Left lung (tissue), 10 donors: ENCODE results near the gene CALML6. TPM values are rescaled to one million over a fixed set of nuclear protein-coding genes. Genes with fewer than 3 reads are reported as not detected.

Experiments
- ATAC-seq: fragments of 200-7000 bp; cut with Tn5 transposase; one replicate; pipeline ENCODE4 v1.9.1; 2020; ENCODE audit warnings: moderate library complexity
- DNase-seq, 4 donors: peaks; one replicate each; pipeline ENCODE4 v3.0.0-alpha.2; 2013 to 2020
- H3K27ac ChIP-seq, 2 donors: fragments of 200-600 bp; sonication (generic) in 1 of 2; one replicate each; pipeline versions ENCODE4 v1.5.0 to v1.8.0; 2020 to 2021
- H3K27me3 ChIP-seq, 2 donors: fragments of 200-600 bp; sonication (generic) in 1 of 2; one replicate each; pipeline versions ENCODE4 v1.5.0 to v1.8.0; 2020 to 2021
- H3K36me3 ChIP-seq, 2 donors: fragments of 200-600 bp; sonication (generic) in 1 of 2; one replicate each; pipeline versions ENCODE4 v1.5.0 to v1.8.0; 2020 to 2021
- H3K4me1 ChIP-seq, 2 donors: fragments of 200-600 bp; one replicate each; pipeline ENCODE4 v1.8.0; 2021
- H3K4me3 ChIP-seq, 2 donors: fragments of 200-600 bp; sonication (generic) in 1 of 2; one replicate each; pipeline versions ENCODE4 v1.5.0 to v1.8.0; 2020 to 2021; ENCODE audit warnings: mild to moderate bottlenecking in 1 of 2
- H3K9me3 ChIP-seq, 2 donors: fragments of 200-600 bp; sonication (generic) in 1 of 2; one replicate each; pipeline versions ENCODE4 v1.5.0 to v1.8.0; 2020 to 2021
- intact Hi-C, 2 donors: fragments of 100-400 bp; cut with DNase I; formaldehyde crosslinking; loops; one replicate each; pipeline versions ENCODE4 v1.11.2 to v1.14.2; 2022
- polyA plus RNA-seq, 6 donors: library from polyadenylated mRNA; unstranded; fragments of 120-200 nt; gene quantifications; one replicate each; pipeline ENCODE4 v1.2.1, GENCODE V29; 2013; ENCODE audit not compliant: insufficient read length in 6 of 6
- total RNA-seq, 2 donors: library from RNA; stranded (reverse); fragmentation: NEBNext Ultra II Directional; extraction: Animal tissue kit (Norgen Biotek cat#: 25700); gene quantifications; one replicate each; pipeline ENCODE4 v1.2.1, GENCODE V29; 2021
- TF ChIP-seq, protein P1 (sequence below), 2 donors: fragments of 200-600 bp; sonication (generic) in 1 of 2; IDR thresholded peaks; one replicate each; pipeline versions ENCODE4 v1.5.0 to v1.8.0; 2021; ENCODE audit warnings: antibody characterized with exemption in 2 of 2
- donor health status: DM: no; HTN: yes; CAD: no.
- donor health status: DM: no; HTN: no; CAD: no.

Gene CALML6
- total and polyA plus RNA-seq, 8 donors: 0.67 to 1.5 (median 0.91) TPM

DNA sequence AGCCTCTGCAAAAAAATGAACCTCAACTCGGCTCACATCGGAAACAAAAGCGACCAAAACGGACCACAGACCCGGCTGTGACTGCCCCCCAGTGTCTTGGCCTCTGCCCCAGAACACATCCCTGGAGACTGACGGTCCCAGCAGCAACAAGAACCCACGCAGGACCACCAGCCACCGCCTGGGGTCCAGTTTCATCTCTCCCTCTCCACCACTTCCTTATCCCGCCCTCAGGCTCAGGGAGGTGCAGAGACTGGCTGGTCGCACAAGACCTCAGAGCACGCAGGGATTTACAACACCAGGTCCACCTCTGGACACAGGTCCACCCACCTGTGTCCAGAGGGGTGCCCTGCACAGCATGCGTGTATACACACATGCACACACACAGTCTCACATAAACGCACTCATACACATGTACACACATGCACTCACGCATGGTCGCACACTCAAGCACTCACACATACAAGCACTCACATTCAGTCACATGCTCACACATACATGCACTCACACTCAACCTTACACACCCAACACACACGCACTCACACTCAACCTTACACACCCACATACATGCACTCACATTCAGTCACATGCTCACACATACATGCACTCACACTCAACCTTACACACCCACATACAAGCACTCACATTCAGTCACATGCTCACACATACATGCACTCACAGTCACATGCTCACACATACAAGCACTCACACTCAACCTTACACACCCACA, 22.7 kb downstream of the CALML6 start:
- Histone ChIP-seq H3K27me3 (peaks cover 0 to 20% of the 10 kb centered on the region in 2 donors), H3K4me1 (no peaks in the 10 kb centered on the region), H3K4me3 (no peak overlapping the region), H3K36me3 (no peaks in the 10 kb centered on the region), H3K9me3 (no peaks in the 10 kb centered on the region), H3K27ac (no peak overlapping the region)
- intact Hi-C loops: no loop called here
- ATAC-seq (no peak), DNase-seq (peak in 1 of 4 donors; percentile 40)
- TF ChIP-seq, protein P1, sequence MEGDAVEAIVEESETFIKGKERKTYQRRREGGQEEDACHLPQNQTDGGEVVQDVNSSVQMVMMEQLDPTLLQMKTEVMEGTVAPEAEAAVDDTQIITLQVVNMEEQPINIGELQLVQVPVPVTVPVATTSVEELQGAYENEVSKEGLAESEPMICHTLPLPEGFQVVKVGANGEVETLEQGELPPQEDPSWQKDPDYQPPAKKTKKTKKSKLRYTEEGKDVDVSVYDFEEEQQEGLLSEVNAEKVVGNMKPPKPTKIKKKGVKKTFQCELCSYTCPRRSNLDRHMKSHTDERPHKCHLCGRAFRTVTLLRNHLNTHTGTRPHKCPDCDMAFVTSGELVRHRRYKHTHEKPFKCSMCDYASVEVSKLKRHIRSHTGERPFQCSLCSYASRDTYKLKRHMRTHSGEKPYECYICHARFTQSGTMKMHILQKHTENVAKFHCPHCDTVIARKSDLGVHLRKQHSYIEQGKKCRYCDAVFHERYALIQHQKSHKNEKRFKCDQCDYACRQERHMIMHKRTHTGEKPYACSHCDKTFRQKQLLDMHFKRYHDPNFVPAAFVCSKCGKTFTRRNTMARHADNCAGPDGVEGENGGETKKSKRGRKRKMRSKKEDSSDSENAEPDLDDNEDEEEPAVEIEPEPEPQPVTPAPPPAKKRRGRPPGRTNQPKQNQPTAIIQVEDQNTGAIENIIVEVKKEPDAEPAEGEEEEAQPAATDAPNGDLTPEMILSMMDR (IDR thresholded peaks at IDR 0.05): no peak

DNA sequence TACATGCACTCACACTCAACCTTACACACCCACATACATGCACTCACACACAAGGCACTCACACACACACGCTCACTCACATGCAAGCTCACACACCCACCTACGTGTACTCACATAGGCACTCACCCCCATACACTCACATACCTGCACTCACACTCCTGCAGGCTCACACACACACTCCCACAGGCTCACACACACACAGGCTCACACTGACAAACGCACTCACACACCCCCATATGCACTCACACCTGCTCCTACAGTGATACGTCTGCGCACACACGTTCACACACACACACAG, 23.2 kb downstream of the CALML6 start:
- no peak for DNase-seq
- Histone ChIP-seq H3K36me3 (no peaks in the 10 kb centered on the region), H3K4me3 (no peak overlapping the region), H3K27ac (no peak overlapping the region), H3K9me3 (no peaks in the 10 kb centered on the region), H3K4me1 (no peaks in the 10 kb centered on the region), H3K27me3 (peaks cover 0 to 25% of the 10 kb centered on the region in 2 donors)
- ATAC-seq: no peak
- intact Hi-C loops: no loop called here
- TF ChIP-seq, protein P1 (IDR thresholded peaks at IDR 0.05): no peak

DNA sequence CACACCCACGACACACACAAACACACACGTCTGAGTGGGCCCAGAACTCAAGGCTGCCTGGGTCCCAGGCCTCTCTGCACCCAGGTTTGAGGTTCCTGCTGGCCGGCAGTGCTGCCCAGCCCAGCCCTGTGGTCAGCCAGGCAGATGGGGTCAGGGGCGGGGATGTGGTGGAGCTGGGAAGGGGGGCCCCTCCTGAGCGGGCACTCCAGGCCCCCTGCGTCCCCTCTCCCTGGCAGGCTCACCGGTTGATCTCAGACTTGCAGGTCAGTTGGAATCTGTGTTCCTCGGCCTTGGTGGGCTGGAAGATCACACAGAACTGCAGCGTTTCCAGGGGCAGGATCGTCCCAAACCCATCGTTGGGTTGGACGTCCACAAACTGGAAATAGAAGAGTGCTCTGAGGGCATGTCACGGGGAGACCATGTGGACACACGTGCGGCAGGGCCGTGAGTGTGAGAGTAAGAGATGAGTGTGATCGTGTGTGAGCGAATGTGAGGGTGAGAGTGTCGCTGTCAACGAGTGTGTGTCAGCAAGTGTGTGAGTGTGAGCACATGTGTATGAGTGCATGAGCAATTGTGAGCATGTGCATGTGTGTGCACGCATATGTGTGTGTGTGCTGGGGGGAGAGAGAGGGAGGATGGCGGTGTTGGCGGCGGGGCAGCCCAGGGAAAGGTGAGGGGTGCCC, 23.7 kb downstream of the CALML6 start:
- ATAC-seq (no peak), DNase-seq (peak in 1 of 4 donors; percentile 45)
- TF ChIP-seq, protein P1 (IDR thresholded peaks at IDR 0.05): no peak
- H3K9me3 ChIP-seq: no peaks in the 10 kb centered on the region
- H3K36me3 ChIP-seq: no peaks in the 10 kb centered on the region
- H3K4me3 ChIP-seq: no peak overlapping the region
- no peak overlapping the region for H3K27ac ChIP-seq
- intact Hi-C loops: no loop called here
- H3K27me3 ChIP-seq: peaks cover 0 to 30% of the 10 kb centered on the region in 2 donors
- peaks cover 0 to 1% of the 10 kb centered on the region in 2 donors for H3K4me1 ChIP-seq

DNA sequence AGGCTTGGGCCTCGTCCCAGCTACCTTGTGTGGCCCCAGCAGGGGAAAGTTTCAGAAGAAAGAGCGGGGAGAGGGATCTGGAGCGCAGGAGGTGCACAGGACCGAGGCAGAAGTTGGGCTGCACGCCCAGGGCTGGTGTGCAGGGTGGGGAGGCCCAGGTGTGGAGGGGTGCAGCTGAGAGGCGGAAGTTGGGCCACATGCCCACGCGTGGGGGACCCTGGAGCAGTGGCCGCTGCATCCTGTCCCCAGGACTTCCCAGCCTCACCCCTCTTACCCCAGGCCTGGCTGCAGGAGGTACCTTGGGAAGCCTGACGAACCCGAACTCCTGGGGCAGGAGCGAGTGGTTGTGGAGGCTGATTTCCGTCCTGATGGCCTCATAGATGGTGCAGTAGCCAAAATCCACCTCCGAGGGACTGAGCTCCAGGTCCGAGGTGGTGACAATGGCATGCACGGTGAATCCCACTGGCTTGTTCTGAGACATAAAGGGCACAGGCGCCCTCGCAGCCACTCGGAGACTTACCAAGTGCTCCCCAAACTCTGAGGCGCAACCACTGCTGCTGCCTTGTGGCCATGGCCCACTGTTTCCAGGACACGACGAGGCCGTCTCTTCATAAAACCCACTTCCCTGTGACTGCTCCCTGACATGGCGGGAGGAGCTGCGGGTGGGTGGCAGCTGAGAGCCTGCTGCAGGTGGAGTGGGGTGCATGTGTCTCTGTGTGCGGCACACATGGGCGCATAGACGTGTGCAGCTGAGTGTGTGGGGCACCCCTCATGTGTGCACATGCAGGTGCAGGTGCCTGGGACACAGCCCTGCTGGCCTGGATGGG, 24.4 kb downstream of the CALML6 start:
- intact Hi-C loops: loop anchor here in 1 of 2 donors (5.0 kb wide), 1 partner anchor 108 kb away; no protein-coding TSS in a partner anchor
- peaks cover 0 to 6% of the 10 kb centered on the region in 2 donors for H3K4me1 ChIP-seq

More for the DNA sequence above, 24.4 kb downstream of the CALML6 start:
- Histone ChIP-seq H3K36me3 (no peaks in the 10 kb centered on the region), H3K27me3 (peaks cover 0 to 30% of the 10 kb centered on the region in 2 donors), H3K4me3 (no peak overlapping the region), H3K9me3 (no peaks in the 10 kb centered on the region), H3K27ac (no peak overlapping the region)
- DNase-seq (peak in 1 of 4 donors; percentile 51), ATAC-seq (no peak)
- TF ChIP-seq, protein P1 (IDR thresholded peaks at IDR 0.05): no peak
